Sigmoid colon (tissue), 7 donors: ENCODE results near the gene GPD1L. TPM values are rescaled to one million over a fixed set of nuclear protein-coding genes. Genes with fewer than 3 reads are reported as not detected.
"Not testable (repeated sequence)": the region's sequence is repeated elsewhere in the genome, so short reads cannot be mapped to it uniquely, and the experiment has no call there.

ENCODE experiments used
- DNase-seq: peaks from one replicate; pipeline ENCODE4 v3.0.0-alpha.2; 2019
- H3K27ac ChIP-seq, 4 donors: fragments of 200-600 bp; sonication (generic); one replicate each; pipeline ENCODE4 v1.5.1; 2016 to 2019; ENCODE audit warnings: mild to moderate bottlenecking in 1 of 4
- H3K27me3 ChIP-seq, 3 donors: fragments of 200-600 bp; sonication (generic); one replicate each; pipeline ENCODE4 v1.5.1; 2019; ENCODE audit warnings: mild to moderate bottlenecking in 1 of 3
- H3K36me3 ChIP-seq, 4 donors: fragments of 200-600 bp; sonication (generic); one replicate each; pipeline ENCODE4 v1.5.1; 2016 to 2019
- H3K4me1 ChIP-seq, 4 donors: fragments of 200-600 bp; sonication (generic); one replicate each; pipeline ENCODE4 v1.5.1; 2017 to 2019
- H3K4me3 ChIP-seq, 4 donors: fragments of 200-600 bp; sonication (generic); one replicate each; pipeline ENCODE4 v1.5.1; 2017 to 2019; ENCODE audit warnings: mild to moderate bottlenecking in 2 of 4, moderate library complexity in 1 of 4
- H3K9me3 ChIP-seq, 4 donors: fragments of 200-600 bp in 3 of 4; sonication (generic) in 3 of 4; one replicate each; pipeline versions ENCODE4 v1.5.1 to v1.6.1; 2013 to 2019
- CTCF ChIP-seq, 4 experiments: fragments of 450-650 bp in 3 of 4; fragments of 200-600 bp in 1 of 4; IDR thresholded peaks; one replicate each; pipeline ENCODE4 v1.5.1; 2016 to 2019; ENCODE audit warnings: antibody characterized with exemption in 4 of 4, mild to moderate bottlenecking in 3 of 4, moderate library complexity in 2 of 4
- EP300 ChIP-seq, 4 donors: sonication (generic); formaldehyde crosslinking; IDR thresholded peaks; one replicate each; pipeline ENCODE4 v1.6.1; 2017; ENCODE audit warnings: antibody characterized with exemption in 4 of 4
- POLR2A ChIP-seq, 2 donors: fragments of 450-650 bp; IDR thresholded peaks; one replicate each; pipeline ENCODE4 v1.6.1; 2016; ENCODE audit warnings: antibody characterized with exemption in 2 of 2, mild to moderate bottlenecking in 2 of 2, moderate library complexity in 2 of 2
- POLR2AphosphoS5 ChIP-seq, 4 donors: sonication (generic); formaldehyde crosslinking; IDR thresholded peaks; one replicate each; pipeline ENCODE4 v1.6.1; 2017; ENCODE audit warnings: antibody characterized with exemption in 4 of 4
- WGBS, 2 donors: extraction: QIAGEN DNeasy Blood & Tissue Kit; methylation state at CpG; one replicate each; pipeline ENCODE4 v1.1.7; 2013; 5-methylcytosine and 5-hydroxymethylcytosine counted together
- intact Hi-C: fragments of 100-400 bp; cut with DNase I; formaldehyde crosslinking; loops from one replicate; pipeline ENCODE4 v1.15.1; 2023
- polyA plus RNA-seq, 3 donors: library from polyadenylated mRNA; stranded (reverse); fragments of 200-250 nt; gene quantifications; one replicate each; pipeline ENCODE4 v1.2.3, GENCODE V29; 2013
- total RNA-seq, 4 donors: library from RNA; depleted of rRNA; stranded (reverse); fragments of >200 nt; gene quantifications; one replicate each; pipeline ENCODE4 v1.1.0, GENCODE V29; 2016
- donor health status: healthy with polysubstance abuse.
- donor health status: Bipolar disorder and iron deficiency.
- donor health status: healthy.

GPD1L gene
- total RNA-seq (10 to 100 TPM; 39.1 to 67.8 (median 53.2) TPM), polyA plus RNA-seq (10 to 100 TPM; 39.6 to 54.1 (median 42.6) TPM)

GRCh38 chr3:32106132-32106928 is at the start of gene GPD1L:
Gene GPD1L (plus strand): TSS chr3:32106620. CDS start chr3:32106712, 92 bp downstream.
- Histone ChIP-seq H3K4me3 (peak within 1 kb of the TSS; percentile 64 to 96 (median 92)), H3K9me3 (peaks cover 0 to 11% (median 3%) of the 10 kb centered on the region in 4 donors), H3K4me1 (peaks cover 0 to 47% (median 46%) of the 10 kb centered on the region in 4 donors), H3K27ac (peak within 1 kb of the TSS; percentile 84 to 88 (median 86)), H3K36me3 (no peaks in the 10 kb centered on the region), H3K27me3 (no peaks in the 10 kb centered on the region)
- TF ChIP-seq CTCF (IDR thresholded peaks at IDR 0.05) (no peak), POLR2A (IDR thresholded peaks at IDR 0.05) (no peak), POLR2AphosphoS5 (IDR thresholded peaks at IDR 0.05) (peak; percentile 26 to 71 (median 62))
- intact Hi-C loops = loop anchor here (5.0 kb wide), 3 partner anchors 36 to 574 kb away; partner anchors contain the start of genes OSBPL10, STT3B and ZNF860
- DNase-seq = peak; percentile 96
- WGBS, 2 donors = 4 to 5% methylated on average over 78 of the region's 78 CpGs

- DNase-seq, H3K27ac ChIP-seq, intact Hi-C loops, H3K4me3 ChIP-seq, H3K9me3 ChIP-seq, H3K4me1 ChIP-seq, H3K36me3 ChIP-seq, H3K27me3 ChIP-seq: not testable (repeated sequence)
- WGBS, 2 donors = 84 to 93% methylated on average over 4 of the region's 4 CpGs
Observed at GRCh38 chr3:32058465-32058864, 48.0 kb upstream of the GPD1L start.

- Histone ChIP-seq H3K27ac (no peak overlapping the region), H3K4me3 (no peak overlapping the region), H3K4me1 (no peaks in the 10 kb centered on the region), H3K9me3 (no peaks in the 10 kb centered on the region), H3K36me3 (no peaks in the 10 kb centered on the region), H3K27me3 (no peaks in the 10 kb centered on the region)
- no peak for TF ChIP-seq CTCF (IDR thresholded peaks at IDR 0.05)
- TF ChIP-seq POLR2AphosphoS5 (IDR thresholded peaks at IDR 0.05) = no peak
- TF ChIP-seq POLR2A (IDR thresholded peaks at IDR 0.05) = no peak
- TF ChIP-seq EP300 (IDR thresholded peaks at IDR 0.05) = no peak
- no peak for DNase-seq
- intact Hi-C loops = no loop called here
- 18 to 66% methylated on average over 4 of the region's 4 CpGs for WGBS, 2 donors
Observed at GRCh38 chr3:32062950-32063582, 43.4 kb upstream of the GPD1L start.

GRCh38 chr3:32066686-32067085 is 39.7 kb upstream of the GPD1L start:
- TF ChIP-seq POLR2AphosphoS5 (IDR thresholded peaks at IDR 0.05) (no peak), EP300 (IDR thresholded peaks at IDR 0.05) (no peak), POLR2A (IDR thresholded peaks at IDR 0.05) (no peak), CTCF (IDR thresholded peaks at IDR 0.05) (no peak)
- intact Hi-C loops = no loop called here

GRCh38 chr3:32074194-32074593 is 32.2 kb upstream of the GPD1L start:
- intact Hi-C loops, H3K27ac ChIP-seq, H3K4me1 ChIP-seq, H3K27me3 ChIP-seq, H3K9me3 ChIP-seq, DNase-seq, H3K4me3 ChIP-seq, H3K36me3 ChIP-seq: not testable (repeated sequence)
- WGBS, 2 donors = 90 to 92% methylated on average over 7 of the region's 7 CpGs

More at GRCh38 chr3:32066686-32067085, 39.7 kb upstream of the GPD1L start:
- H3K9me3 ChIP-seq = peaks cover 0 to 2% (median 0%) of the 10 kb centered on the region in 4 donors
- H3K27me3 ChIP-seq = no peaks in the 10 kb centered on the region
- no peaks in the 10 kb centered on the region for H3K36me3 ChIP-seq
- no peak for DNase-seq
- no peaks in the 10 kb centered on the region for H3K4me1 ChIP-seq
- H3K4me3 ChIP-seq = no peak overlapping the region
- no peak overlapping the region for H3K27ac ChIP-seq
- WGBS, 2 donors = 93 to 95% methylated on average over 2 of the region's 2 CpGs
